HG02970 (cell line): Measurements from ENCODE around the gene PLEKHM3.
"Not testable (repeated sequence)": the region's sequence is repeated elsewhere in the genome, so short reads cannot be mapped to it uniquely, and the experiment has no call there.

Source experiments
- ATAC-seq: cut with Tn5 transposase; IDR thresholded peaks from one replicate; pipeline ENCODE4 v1.9.1; 2021; ENCODE audit warnings: mild to moderate bottlenecking, moderate library complexity, moderate number of reproducible peaks; ENCODE audit not compliant: unreplicated experiment, low FRiP score

The PLEKHM3 gene

DNA sequence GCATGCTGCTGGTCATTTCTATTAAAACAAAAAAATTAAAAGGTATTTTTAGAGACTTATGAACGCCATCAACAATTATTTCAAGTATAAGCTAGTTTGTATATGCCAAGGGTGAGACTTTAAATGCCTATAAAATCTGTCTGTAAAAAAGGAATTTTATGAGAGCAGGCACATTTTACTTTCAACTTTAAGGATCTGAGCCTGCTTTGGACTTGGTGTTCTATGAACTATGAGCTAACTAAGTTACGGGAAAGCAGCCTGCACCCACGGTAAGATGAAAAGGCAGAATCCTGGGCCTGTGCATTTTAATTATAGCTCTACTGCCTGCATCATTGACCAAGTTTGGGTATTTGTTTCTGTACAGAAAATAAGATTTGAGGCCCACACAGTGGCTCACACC, 95.4 kb downstream of the PLEKHM3 start:
- ATAC-seq, result no peak

DNA sequence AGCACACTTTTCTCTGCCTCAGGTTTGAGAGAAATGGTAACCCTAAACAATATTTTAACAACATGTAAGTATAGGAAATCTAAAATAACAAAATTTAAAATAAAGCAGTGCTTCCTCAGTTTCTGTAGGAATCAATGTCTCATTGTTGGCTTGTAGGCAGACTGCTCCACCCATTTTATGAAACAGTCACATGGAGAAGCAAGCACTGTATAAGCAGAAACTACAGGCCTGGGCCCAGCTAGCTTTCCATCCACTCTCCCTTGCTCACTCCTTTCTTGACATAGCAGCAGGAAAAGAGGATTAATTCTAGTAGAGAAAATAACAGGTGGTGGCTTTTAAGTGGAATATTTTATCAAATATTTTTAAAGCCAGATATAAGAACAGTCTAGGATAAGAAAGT, 97.2 kb downstream of the PLEKHM3 start:
- no peak for ATAC-seq

DNA sequence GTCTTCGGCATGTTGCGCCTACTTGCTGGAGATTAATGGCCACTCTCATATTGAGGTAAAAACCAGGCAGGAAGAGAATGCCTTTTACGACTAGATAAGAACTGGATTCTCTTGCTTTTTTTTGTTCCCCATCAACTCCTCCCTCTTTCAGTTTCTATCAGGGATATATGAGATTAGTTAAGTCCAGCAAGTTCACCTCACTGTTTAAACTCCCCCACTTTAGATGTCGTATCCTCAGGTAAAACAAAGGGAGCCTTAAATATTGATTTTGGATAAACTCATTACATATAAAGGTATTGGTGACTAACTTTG, 98.4 kb downstream of the PLEKHM3 start:
- ATAC-seq, result no peak

DNA sequence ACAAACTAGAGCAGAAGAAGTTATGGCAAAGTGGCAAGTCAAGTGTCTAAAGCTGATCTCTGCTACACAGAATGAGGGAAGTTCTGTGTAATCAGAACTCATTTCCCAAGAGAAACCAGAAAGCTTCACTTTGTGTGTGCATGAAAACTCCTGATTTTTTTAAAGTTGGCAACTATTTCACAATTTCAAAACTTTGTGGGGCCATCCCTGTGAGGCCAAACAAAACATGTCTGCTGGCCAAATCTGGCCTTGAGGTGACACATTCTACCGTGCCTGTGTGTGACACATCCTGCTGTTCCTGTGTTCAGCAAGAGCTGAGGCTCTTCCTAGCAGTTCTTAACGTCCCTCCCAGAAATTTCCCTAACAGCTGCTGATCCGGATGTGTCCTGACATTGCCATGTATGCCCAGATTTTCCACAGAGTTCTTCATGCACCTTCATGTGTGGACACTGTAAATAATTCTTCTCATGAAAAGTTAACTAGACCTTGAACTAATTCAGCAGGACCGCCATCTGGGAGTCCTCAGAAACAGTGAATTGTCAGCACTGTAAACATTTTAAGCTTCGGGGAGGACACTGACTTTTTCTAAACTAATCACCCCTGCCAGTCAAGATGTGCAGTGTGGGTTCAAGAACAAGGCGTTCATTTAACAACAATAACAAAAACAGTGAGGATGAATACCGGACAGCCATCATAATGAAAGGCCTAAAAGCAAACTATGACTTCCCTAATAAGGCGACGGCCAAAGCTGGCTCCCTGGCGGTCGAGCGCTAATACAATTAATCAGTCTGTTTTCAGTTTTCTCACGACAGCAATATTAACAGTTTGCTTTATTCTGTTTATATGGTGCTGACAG, 99.0 kb downstream of the PLEKHM3 start:
- ATAC-seq, result no peak

DNA sequence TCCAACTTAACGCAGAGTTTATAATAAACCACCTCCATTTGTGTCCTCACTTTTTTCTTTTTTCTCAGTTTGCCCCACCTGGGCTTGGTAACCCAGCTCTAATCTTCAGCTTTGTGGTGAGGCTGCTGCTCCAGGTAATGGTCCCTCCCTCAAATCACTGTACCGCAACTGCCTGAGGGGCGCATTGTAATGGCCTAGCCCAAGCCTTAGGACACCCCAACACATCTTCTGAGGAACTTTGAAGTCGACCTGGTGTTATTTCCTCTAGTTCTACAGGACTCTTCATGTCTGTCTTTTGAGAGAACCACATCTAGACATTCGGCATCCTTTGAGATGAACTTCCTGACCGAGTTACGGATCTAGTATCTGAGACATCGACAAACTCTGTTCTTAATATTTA, 99.7 kb downstream of the PLEKHM3 start:
- no peak for ATAC-seq

DNA sequence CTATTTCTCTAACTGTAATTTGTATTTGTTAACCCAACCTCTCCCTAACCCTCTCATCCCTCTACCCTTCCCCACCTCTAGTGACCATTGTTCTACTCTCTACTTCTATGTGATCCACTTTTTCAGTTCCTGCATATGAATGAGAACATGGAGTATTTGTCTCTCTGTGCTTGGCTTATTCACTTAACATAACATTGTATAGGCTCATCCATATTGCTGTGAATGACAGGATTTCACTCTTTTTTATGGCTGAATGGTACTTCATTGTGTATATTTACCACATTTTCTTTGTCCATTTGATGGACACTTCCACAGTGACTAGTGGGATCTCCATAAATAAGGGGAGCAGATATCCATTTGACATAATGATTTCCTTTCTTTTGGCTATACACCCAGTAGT, 103.7 kb downstream of the PLEKHM3 start:
- ATAC-seq, result no peak

DNA sequence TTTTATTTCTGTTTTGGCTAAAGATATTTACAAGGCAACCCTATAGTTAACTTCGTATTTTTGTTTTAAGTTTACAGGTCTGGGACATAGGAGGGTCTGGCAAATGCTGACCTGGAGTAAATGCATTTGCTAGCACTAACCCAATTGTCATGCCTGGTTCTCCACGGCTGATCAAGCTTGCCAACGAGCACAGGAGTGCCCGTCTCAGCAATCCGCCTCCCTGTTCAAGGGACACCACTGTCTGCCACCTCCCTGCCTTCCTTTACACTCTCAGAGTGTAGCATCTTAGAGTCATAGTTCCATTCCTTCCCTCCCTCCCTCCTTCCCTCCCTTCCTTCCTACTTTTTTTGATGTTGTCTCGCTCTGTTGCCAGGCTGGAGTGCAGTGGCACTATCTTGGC, 104.6 kb downstream of the PLEKHM3 start:
- no peak for ATAC-seq

DNA sequence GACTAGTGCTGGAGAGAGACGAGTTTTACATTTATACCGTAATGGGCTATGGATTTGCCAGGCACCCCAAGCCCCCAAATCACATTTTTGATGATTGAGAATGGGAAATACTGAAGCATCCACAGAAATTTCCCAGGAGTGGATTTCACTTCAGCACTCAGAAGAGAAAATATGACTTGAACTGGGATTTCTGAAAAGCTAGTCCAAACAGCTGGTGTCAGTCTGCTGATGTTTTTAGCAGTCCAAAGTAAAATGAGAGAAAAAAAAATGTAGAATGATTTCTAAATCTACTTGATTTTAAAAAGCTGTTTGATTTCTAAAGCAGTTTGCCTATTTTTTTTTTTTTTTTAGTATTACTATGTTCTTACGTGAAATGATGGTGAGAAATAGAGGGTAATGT, 105.0 kb downstream of the PLEKHM3 start:
- ATAC-seq, result no peak

DNA sequence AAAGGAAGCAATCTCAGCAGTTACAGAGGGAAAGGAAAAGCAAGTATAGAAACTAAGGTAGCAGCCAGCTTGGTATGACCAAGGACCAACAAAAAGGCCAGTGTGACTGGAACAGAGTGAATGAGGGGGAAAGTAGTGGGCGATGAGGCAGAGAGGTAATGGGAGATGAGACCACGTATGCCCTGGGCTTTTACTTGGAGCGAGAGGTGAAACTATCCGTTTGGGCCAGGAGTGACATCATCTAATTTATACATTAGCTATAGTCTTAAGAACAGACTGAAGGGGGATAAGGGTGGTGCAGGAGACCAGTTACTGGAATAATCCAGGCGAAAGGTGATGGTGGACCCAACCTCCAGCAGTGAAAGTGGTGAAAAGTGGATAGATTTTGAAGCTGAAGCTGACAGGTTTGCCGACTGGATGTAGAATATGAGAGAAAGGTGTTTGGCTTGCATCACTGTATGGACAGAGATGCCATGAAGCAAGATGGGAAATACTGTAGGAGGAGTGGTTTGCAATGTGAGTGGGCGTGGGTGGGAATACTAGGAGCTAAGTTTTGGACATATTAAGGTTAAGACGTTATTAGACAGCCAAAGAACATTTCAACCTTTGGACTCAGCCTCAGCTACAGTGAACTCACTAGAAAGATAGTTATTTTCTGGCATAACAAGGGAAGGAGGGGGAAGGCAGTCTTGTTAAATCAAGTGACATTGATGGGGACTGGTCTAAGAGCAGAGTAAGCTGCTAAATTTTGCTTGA, 106.0 kb downstream of the PLEKHM3 start:
- no peak for ATAC-seq

DNA sequence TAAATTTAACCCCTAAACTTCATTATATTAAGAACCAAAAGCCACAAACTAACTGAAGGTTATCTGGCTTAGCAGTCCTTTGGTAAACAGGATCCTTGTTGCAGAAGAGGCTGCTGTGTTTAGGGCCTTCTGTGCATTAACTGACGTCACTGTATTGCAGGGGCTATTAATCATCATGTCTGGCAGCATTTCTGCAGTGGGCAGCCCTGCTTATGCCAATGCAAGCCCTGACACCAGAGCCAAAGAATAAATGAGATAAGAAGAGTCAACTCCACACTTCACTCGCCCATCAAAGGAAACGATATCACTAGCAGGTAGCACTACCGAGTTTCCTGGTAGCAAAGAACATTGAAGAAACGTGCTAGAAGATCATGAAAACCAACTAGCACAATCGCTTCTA, 110.6 kb downstream of the PLEKHM3 start:
- ATAC-seq, result no peak

DNA sequence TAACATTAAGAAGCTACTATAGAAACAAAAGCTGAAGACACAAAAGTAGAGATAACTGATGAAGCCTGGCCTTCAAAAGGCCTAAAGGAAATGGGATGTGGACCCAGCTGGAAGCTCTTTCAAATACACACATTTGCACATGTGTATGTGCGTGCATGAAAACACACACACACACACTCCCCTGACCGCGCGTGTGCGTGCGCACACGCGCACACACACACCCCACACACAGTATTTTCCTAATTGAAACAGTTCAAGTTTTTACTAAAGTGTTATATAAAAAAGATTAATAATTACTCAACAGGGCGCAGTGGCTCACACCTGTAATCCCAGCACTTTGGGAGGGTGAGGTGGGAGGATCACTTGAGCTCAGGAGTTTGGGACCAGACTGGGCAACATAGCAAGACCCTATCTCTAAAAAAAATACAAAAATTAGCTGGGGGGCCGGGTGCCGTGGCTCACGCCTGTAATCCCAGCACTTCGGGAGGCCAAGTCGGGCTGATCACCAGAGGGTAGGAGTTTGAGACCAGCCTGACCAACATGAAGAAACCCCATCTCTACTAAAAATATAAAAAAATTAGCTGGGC, 111.5 kb downstream of the PLEKHM3 start:
- ATAC-seq, result no peak

DNA sequence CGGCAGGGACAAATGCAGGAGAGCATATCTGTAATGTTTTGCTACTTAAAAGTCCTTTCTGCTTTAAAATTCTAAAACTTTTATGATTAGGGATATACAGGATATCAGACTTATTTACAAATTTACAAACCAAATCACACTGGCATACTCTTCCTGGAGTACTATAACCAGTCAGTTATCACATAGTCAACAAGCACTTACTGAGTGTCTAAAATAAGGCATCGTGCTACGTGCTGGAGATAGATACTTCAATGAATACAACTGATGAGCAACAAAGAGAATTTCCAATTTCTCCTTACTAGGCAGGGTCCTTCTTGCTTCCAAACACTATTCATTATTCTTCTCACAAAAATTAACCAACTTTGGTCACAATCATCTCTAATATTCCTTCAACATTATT, 113.5 kb downstream of the PLEKHM3 start:
- ATAC-seq, result no peak

DNA sequence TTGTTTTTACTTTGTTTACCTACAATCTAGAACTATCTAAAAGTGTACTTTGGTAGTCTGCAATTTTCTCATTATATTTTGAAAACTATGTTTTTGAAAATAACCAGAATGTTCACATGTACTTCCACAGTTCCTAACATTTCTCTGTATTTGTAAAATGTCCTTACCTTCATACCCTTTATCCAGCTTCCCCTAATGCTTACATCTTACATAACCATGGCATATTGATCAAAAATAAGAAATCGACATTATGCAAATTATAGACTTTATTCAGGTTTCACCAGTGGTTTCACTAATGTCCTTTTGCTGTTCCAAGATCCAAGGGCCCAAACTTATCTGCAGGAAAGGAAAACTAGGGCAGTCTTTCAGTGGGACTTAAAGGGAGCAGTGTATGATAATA, 114.1 kb downstream of the PLEKHM3 start:
- ATAC-seq, result no peak

DNA sequence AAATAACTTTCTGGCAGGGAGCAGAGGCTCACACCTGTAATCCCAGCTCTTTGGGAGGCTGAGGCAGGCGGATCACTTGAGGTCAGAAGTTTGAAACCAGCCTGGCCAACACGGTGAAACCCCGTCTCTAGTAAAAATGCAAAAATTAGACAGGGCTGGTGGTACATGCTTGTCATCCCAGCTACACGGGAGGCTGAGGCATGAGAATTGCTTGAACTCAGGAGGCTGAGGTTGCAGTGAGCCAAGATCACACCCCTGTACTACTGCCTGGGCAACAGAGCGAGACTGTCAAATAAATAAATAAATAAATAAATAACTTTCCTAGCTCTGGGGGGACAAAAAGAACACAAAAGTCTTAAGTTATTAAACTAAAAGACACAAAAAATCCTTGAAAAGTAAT, 118.8 kb downstream of the PLEKHM3 start:
- ATAC-seq, result not testable (repeated sequence)

DNA sequence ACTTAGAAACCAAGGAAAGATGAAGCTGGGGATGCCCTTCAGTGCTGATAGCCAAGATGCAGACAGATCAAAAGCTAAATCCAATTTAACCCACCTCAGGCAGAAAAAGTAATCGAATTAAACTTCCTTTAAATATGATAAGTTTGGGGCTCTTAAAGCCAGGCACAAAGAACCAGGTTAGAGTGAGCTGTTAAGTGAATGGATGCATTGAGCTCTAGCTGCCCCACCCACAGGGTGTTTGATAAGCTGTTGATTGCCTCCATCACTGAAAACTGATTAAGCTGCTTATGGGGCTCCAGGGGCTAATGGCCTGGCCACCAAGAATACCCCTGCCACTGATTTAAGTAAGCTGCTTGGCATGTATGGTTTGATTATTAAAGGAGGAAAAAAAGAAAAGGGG, 119.8 kb downstream of the PLEKHM3 start:
- ATAC-seq, result no peak

DNA sequence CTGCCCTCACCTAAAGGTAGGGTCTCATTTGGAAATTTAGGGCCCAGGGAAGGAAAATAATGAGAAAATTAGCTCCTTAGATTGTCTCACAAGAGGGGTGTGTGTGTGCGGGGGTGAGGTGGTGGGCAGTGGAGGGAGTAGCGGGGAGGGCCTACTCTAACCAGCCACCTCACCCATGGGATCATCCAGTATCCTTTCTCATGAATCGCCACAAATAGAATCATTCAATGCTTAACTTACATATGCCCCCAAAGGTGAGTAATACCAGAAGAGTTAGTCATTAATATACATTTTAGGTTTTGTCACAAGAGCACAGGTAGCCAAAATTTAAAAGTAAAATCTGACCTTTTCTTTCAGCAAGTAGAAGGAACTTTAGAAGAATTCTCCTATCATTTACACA, 122.1 kb downstream of the PLEKHM3 start:
- no peak for ATAC-seq

DNA sequence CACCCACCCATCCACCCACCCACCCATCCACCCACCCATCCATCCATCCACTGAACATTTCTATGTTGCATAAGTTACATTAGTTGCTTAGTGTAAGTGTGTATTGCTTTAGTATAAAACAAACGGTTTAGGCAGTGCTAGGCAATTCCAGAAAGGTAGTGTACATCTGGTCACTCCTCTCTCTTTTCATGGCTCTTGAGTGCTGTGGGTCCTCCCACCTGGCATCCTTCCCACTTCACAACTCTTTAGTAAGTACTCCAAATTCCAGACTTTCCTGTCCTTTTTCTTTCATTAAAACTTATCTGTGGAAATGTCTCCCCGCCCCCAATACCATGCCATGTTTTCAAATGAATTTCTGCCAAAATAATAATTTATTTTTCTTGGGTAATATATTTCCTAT, 122.5 kb downstream of the PLEKHM3 start:
- no peak for ATAC-seq

DNA sequence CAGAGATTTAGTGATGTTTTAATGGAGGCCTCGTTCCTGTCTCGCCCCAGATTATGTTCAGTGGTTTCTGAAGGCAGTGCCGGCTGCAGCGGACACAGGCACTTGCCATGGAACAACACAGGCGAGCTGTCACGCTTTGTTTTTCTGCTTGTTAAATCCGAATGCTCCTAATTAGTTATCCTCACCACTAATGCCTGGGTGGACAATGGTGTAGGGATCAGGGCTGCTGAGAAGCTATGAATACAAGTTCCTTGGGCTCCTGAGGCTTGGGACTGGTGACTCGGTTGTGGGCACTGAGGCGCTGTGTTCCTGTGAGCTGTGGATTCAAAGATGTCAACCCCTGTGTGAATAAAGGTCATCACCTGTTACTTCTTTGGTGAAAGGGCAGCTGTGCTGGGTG, 123.5 kb downstream of the PLEKHM3 start:
- no peak for ATAC-seq

DNA sequence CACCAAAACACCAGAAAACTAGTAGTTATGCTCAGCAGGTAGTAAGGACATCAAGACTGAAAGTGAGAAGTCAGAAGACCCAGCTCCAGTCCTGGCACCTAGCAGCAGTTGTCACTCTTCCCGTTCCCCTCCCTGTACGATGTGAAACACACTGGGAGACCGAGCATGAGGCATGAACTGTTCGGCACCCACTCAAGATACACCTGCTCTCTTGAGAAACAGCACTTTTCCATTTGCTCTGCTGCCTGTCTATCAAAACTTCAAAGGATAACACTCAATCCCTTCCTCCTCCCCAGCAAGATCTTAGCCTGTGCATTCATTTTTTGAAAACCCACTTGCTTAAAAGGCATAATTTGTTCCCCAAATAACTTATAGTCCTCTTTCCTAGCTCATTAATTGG, 123.9 kb downstream of the PLEKHM3 start:
- no peak for ATAC-seq

DNA sequence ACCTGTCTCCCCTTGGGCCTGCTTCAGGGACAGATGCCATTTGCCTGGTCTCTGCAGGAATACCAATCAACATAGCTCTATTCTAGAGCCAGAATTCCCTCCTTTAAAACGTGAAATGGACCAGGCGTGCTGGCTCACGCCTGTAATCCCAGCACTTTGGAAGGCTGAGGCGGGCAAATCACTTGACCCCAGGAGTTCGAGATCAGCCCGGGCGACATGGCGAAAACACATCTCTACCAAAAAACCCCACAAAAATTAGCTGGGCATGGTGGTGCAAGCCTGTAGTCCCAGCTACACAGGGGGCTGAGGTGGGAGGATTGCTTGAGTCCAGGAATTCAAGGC, 127.0 kb downstream of the PLEKHM3 start:
- ATAC-seq, result no peak

DNA sequence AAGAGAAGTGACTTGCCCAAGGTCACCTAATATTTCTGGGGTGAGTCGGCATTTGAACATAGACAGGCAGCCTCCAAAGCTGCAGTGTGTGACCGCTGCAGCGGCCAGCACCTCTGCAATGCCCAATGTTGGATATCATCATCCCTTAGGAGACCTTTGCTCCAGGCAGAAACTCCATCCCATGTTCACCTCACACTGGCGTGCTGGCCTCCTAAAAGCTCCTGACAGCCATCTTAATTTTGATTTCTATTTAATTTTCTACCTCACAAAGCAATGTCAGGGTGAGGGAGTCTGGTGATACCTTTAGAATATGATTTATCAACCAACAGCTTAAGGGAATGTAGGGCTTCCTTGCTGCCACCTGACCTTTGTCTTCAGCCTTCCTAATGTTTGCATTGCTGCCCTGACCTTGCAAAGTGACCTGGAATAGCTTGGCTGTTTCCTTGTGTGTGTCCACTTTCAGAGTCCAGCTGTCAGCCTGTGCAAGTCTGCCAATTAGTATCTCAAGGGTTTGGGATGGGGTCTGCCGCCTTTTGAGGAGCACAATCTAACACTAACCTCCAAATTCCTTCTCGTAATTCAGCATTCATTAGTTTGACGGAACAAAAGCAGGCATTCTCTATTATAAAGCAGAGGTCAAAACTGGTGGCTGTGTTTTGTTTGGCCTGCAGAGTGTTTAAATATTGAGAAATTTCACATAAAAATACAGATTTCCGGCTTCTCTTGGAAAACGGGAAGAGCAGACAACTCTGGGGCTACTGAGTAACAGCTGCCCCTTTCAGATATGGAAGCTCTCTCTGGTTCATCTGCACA, 127.6 kb downstream of the PLEKHM3 start:
- no peak for ATAC-seq
